HL-60 (cell line): ENCODE data around the gene TFB1M.

ENCODE experiments used
- CTCF ChIP-seq: IDR thresholded peaks from one replicate; pipeline ENCODE4 v1.5.1; 2011; ENCODE audit warnings: low read length, control low read depth, inconsistent platforms; ENCODE audit not compliant: insufficient read depth
- GABPA ChIP-seq: IDR thresholded peaks from 2 replicates; pipeline ENCODE4 v1.6.1; 2012; ENCODE audit warnings: low read depth
- POLR2AphosphoS5 ChIP-seq: IDR thresholded peaks from 2 replicates; pipeline ENCODE4 v1.6.1; 2012; ENCODE audit warnings: low read depth
- REST ChIP-seq: IDR thresholded peaks from 2 replicates; pipeline ENCODE4 v1.6.1; 2012; ENCODE audit warnings: low read depth; ENCODE audit not compliant: insufficient replicate concordance
- SPI1 ChIP-seq: IDR thresholded peaks from 2 replicates; pipeline ENCODE4 v1.6.1; 2012; ENCODE audit warnings: low read depth, mild to moderate bottlenecking, borderline replicate concordance

- TF ChIP-seq CTCF: no peak
- no peak for TF ChIP-seq GABPA
- no peak for TF ChIP-seq POLR2AphosphoS5
- no peak for TF ChIP-seq REST
- no peak for TF ChIP-seq SPI1
These were observed 55.1 kb downstream of the TFB1M start for GRCh38 chr6:155259204-155259603.
